ENCODE measurements around the gene NBEAL1.
"Not testable (repeated sequence)": the region's sequence is repeated elsewhere in the genome, so short reads cannot be mapped to it uniquely, and the experiment has no call there.

DNA sequence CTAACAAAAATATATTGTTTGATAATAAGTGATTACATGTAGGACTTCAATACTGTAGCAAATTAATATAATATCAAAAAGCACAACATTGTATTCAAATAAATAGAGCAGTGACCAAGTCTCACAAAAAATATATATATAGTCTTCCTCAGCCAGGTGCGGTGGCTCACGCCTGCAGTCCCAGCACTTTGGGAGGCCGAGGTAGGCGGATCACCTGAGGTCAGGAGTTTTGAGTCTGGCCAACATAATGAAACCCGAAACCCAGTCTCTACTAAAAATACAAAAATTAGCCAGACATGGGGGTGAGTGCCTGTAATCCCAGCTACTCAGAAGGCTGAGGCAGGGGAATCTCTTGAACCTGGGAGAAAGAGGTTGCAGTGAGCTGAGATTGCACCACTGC lies 148.0 kb downstream of the NBEAL1 start:
- TF ChIP-seq POLR2AphosphoS5, POLR2A (IDR thresholded peaks at IDR 0.05): not testable (repeated sequence)

Data from spleen (tissue), 3 donors.